Inferior parietal cortex (tissue), 1 donor: Measurements from ENCODE around the gene CCNJ.

Experiments used
- DNase-seq: peaks from one replicate; pipeline ENCODE4 v3.0.0-alpha.2; 2016; ENCODE audit errors: extremely low spot score

The CCNJ gene

GRCh38 chr10:96056787-96057186, 13.4 kb downstream of the CCNJ start:
- no peak for DNase-seq

GRCh38 chr10:96061232-96061631, 17.8 kb downstream of the CCNJ start:
- no peak for DNase-seq

- DNase-seq, result no peak
Measured at GRCh38 chr10:96072674-96073073, 29.3 kb downstream of the CCNJ start.

GRCh38 chr10:96073722-96074121, 30.3 kb downstream of the CCNJ start:
- DNase-seq, result no peak

GRCh38 chr10:96074776-96075175, 31.4 kb downstream of the CCNJ start:
- no peak for DNase-seq

- no peak for DNase-seq
Measured at GRCh38 chr10:96075977-96076376, 32.6 kb downstream of the CCNJ start.

- no peak for DNase-seq
Measured at GRCh38 chr10:96077156-96077555, 33.8 kb downstream of the CCNJ start.

GRCh38 chr10:96082153-96082552, 38.8 kb downstream of the CCNJ start:
- DNase-seq, result no peak

GRCh38 chr10:96082748-96083147, 39.4 kb downstream of the CCNJ start:
- no peak for DNase-seq

GRCh38 chr10:96089116-96089515, 45.7 kb downstream of the CCNJ start:
- DNase-seq, result no peak

- peak; percentile 95 for DNase-seq
Measured at GRCh38 chr10:96089670-96090462, 46.5 kb downstream of the CCNJ start.

GRCh38 chr10:96090463-96090800, 47.0 kb downstream of the CCNJ start:
- no peak for DNase-seq

- DNase-seq, result no peak
Measured at GRCh38 chr10:96092999-96093767, 49.8 kb downstream of the CCNJ start.

- DNase-seq, result no peak
Measured at GRCh38 chr10:96093948-96094347, 50.6 kb downstream of the CCNJ start.

- no peak for DNase-seq
Measured at GRCh38 chr10:96096958-96097357, 53.6 kb downstream of the CCNJ start.

GRCh38 chr10:96097865-96098264, 54.5 kb downstream of the CCNJ start:
- no peak for DNase-seq

- DNase-seq, result no peak
Measured at GRCh38 chr10:96107623-96108038, 64.2 kb downstream of the CCNJ start.
